Colonic mucosa (tissue), 4 donors: Measurements from ENCODE around the gene ADIPOR1. TPM values are rescaled to one million over a fixed set of nuclear protein-coding genes. Genes with fewer than 3 reads are reported as not detected.

Source experiments
- DNase-seq: peaks from one replicate; pipeline ENCODE4 v3.0.0-alpha.2; 2020
- H3K27ac ChIP-seq: fragments of 200-600 bp; one replicate; pipeline ENCODE4 v1.8.0; 2021
- H3K27me3 ChIP-seq: fragments of 200-600 bp; one replicate; pipeline ENCODE4 v1.8.0; 2021
- H3K36me3 ChIP-seq: fragments of 200-600 bp; one replicate; pipeline ENCODE4 v1.8.0; 2021
- H3K4me1 ChIP-seq: fragments of 200-600 bp; one replicate; pipeline ENCODE4 v1.8.0; 2021; ENCODE audit warnings: mild to moderate bottlenecking
- H3K4me3 ChIP-seq: fragments of 200-600 bp; one replicate; pipeline ENCODE4 v1.8.0; 2021
- H3K9ac ChIP-seq, 2 donors: one replicate each; pipeline ENCODE4 v1.7.0; 2013; ENCODE audit warnings: control low read depth in 2 of 2, low read depth in 2 of 2, low read length in 2 of 2
- H3K9me3 ChIP-seq: fragments of 200-600 bp; one replicate; pipeline ENCODE4 v1.8.0; 2021
- intact Hi-C: fragments of 100-400 bp; cut with DNase I; formaldehyde crosslinking; loops from one replicate; pipeline ENCODE4 v1.14.1; 2022
- total RNA-seq, 2 donors: library from RNA; stranded (reverse); fragmentation: NEBNext Ultra II Directional in 1 of 2; extraction: Animal tissue kit (Norgen Biotek cat#: 25700) in 1 of 2; gene quantifications; one replicate each; pipeline ENCODE4 v1.2.1, GENCODE V29; 2021
- TF ChIP-seq, protein P1 (sequence below): fragments of 200-600 bp; IDR thresholded peaks from one replicate; pipeline ENCODE4 v1.8.0; 2022; ENCODE audit warnings: antibody characterized with exemption, mild to moderate bottlenecking
- donor health status: healthy.
- donor health status: DM: no; HTN: no; CAD: no.
- donor health status: DM: no; HTN: no; CAD: no.

The ADIPOR1 gene
- total RNA-seq, 2 donors from 2014 or later: 82.1 to 82.7 TPM

DNA sequence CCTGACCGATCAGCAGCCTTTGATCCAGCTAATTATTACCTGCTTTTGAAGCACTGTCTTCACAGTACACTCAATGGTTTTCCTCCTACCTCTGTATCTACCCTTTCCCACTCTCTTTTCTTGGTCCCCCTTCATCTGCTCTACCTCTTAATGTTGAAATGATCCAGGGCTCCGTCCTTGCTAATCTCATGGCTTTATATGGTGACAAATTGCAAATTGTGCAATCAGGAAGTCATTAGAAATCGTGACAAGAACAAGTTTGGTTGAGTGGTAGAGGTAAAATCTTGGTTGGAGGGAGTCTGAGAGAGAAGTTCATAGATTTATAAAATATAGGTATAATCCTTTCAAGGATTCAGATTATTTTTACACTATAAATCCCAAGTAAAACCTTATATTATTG is 18.5 kb upstream of the ADIPOR1 start:
- H3K4me1 ChIP-seq: no peaks in the 10 kb centered on the region
- intact Hi-C loops: no loop called here
- TF ChIP-seq, protein P1, sequence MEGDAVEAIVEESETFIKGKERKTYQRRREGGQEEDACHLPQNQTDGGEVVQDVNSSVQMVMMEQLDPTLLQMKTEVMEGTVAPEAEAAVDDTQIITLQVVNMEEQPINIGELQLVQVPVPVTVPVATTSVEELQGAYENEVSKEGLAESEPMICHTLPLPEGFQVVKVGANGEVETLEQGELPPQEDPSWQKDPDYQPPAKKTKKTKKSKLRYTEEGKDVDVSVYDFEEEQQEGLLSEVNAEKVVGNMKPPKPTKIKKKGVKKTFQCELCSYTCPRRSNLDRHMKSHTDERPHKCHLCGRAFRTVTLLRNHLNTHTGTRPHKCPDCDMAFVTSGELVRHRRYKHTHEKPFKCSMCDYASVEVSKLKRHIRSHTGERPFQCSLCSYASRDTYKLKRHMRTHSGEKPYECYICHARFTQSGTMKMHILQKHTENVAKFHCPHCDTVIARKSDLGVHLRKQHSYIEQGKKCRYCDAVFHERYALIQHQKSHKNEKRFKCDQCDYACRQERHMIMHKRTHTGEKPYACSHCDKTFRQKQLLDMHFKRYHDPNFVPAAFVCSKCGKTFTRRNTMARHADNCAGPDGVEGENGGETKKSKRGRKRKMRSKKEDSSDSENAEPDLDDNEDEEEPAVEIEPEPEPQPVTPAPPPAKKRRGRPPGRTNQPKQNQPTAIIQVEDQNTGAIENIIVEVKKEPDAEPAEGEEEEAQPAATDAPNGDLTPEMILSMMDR: no peak
- no peak overlapping the region for H3K27ac ChIP-seq
- H3K4me3 ChIP-seq: no peak overlapping the region
- H3K36me3 ChIP-seq: no peaks in the 10 kb centered on the region
- H3K9ac ChIP-seq: no peak overlapping the region
- no peaks in the 10 kb centered on the region for H3K9me3 ChIP-seq
- no peaks in the 10 kb centered on the region for H3K27me3 ChIP-seq
- DNase-seq: no peak

DNA sequence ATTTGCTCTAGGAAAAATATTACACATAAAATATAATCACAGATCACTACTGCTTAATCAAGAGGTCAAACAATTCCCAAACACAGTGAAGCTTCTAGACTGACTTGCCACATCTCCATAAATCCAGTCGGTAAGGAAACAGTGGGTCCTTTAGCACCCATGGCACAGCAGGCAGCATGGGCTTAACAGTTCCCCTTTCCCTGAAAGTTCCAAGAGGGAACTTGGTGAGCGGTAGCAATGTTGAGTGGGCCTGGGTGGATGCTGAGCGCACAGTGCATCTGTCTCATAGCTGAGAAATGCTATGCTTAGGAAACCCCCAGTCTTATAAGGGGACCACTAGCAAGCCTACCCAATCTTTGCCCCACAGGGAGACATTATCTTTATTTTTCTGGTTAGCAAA is 16.7 kb upstream of the ADIPOR1 start:
- no peak overlapping the region for H3K27ac ChIP-seq
- intact Hi-C loops: no loop called here
- H3K9me3 ChIP-seq: no peaks in the 10 kb centered on the region
- H3K36me3 ChIP-seq: no peaks in the 10 kb centered on the region
- DNase-seq: no peak
- H3K4me3 ChIP-seq: no peak overlapping the region
- no peak overlapping the region for H3K9ac ChIP-seq
- H3K27me3 ChIP-seq: no peaks in the 10 kb centered on the region
- TF ChIP-seq, protein P1: no peak
- no peaks in the 10 kb centered on the region for H3K4me1 ChIP-seq

DNA sequence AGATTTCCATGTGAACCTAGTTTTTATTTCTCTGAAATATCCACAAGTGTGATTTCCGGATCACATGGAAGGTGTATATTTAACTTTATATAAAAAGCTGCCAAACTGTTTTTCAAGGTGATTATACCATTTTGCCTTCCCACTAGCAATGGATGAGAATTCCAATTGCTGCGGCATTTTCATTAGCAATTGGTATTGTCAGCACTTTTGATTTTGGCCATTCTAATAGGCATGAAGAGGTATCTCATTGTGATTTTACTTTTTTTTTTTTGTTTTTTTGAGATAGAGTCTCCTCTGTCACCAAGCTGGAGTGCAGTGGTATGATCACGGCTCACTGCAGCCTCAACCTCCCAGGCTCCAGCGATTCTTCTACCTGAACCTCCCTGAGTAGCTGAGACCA is 13.9 kb upstream of the ADIPOR1 start:
- Histone ChIP-seq H3K4me3 (no peak overlapping the region), H3K27ac (no peak overlapping the region), H3K36me3 (no peaks in the 10 kb centered on the region), H3K4me1 (no peaks in the 10 kb centered on the region), H3K27me3 (no peaks in the 10 kb centered on the region), H3K9ac (no peak overlapping the region), H3K9me3 (no peaks in the 10 kb centered on the region)
- TF ChIP-seq, protein P1: no peak
- intact Hi-C loops: no loop called here
- DNase-seq: no peak

DNA sequence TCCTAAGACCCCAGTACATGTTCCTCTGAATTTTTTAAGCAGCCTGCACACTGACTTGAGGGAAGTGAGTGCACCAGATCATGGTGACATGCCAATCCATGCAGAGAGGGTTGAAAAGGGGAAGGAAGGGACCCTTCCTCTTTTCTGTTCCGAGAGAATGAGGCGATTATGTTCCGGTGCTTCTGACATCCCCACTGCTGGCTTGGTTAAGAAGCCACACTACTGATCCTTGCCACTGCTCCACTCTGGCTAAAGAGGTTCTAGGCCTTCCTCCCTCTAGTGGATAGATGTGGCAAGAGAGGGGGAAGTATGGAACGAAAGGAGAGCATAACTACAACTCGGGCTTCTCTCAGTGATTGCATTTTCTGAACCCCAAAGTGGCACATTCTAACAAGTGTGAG is 10.8 kb upstream of the ADIPOR1 start:
- Histone ChIP-seq H3K27ac (no peak overlapping the region), H3K9ac (peak overlapping the region in 1 of 2 donors; percentile 15), H3K36me3 (no peaks in the 10 kb centered on the region), H3K4me3 (no peak overlapping the region), H3K9me3 (no peaks in the 10 kb centered on the region), H3K27me3 (no peaks in the 10 kb centered on the region), H3K4me1 (peaks cover 9% of the 10 kb centered on the region)
- DNase-seq: peak; percentile 58
- TF ChIP-seq, protein P1: peak; percentile 59
- intact Hi-C loops: no loop called here

DNA sequence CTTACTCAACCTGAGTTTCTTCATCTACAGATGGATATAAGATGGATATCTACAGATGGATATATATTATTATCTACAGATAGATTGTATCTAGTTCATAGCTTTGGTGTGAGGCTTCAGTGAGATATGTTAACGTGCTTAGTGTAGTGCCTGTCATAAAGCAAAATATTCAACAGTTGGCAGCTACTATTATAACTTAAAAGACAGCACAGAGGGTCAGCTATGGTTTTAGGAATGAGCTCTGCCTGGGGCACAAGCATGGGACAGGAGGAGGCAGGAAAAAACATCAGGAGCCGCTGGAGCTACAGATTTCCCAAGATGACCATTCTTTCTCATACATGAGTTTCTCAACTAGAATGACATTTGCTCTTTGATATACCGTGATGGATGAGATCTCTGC is 10.2 kb upstream of the ADIPOR1 start:
- no peak overlapping the region for H3K4me3 ChIP-seq
- no peaks in the 10 kb centered on the region for H3K9me3 ChIP-seq
- H3K27me3 ChIP-seq: no peaks in the 10 kb centered on the region
- peak overlapping the region; percentile 44 for H3K27ac ChIP-seq
- intact Hi-C loops: no loop called here
- peaks cover 9% of the 10 kb centered on the region for H3K4me1 ChIP-seq
- H3K36me3 ChIP-seq: no peaks in the 10 kb centered on the region
- no peak for DNase-seq
- H3K9ac ChIP-seq: peak overlapping the region; percentile 15 to 58
- TF ChIP-seq, protein P1: no peak
